DMS53 treated with DMSO at 0.1 percent for 48 hours (cell line): ENCODE results near the gene ALPL.

Source experiments
- DNase-seq: peaks from one replicate; lab custom pipeline; 2025; ENCODE audit not compliant: unreplicated experiment; lab: John Stamatoyannopoulos, UW

ALPL gene

GRCh38 chr1:21614419-21615115 lies 105.3 kb downstream of the ALPL start:
- DNase-seq: no peak

- DNase-seq: no peak
Measured at GRCh38 chr1:21616372-21616771, 107.1 kb downstream of the ALPL start.

GRCh38 chr1:21617126-21617738 lies 108.0 kb downstream of the ALPL start:
- DNase-seq: no peak

- DNase-seq: no peak
Measured at GRCh38 chr1:21618059-21618458, 108.8 kb downstream of the ALPL start.

- DNase-seq: no peak
Measured at GRCh38 chr1:21618561-21619374, 109.5 kb downstream of the ALPL start.

- no peak for DNase-seq
Measured at GRCh38 chr1:21619375-21619947, 110.2 kb downstream of the ALPL start.

GRCh38 chr1:21620011-21620410 lies 110.8 kb downstream of the ALPL start:
- no peak for DNase-seq

- DNase-seq: no peak
Measured at GRCh38 chr1:21620496-21620895, 111.3 kb downstream of the ALPL start.

GRCh38 chr1:21621051-21621450 lies 111.8 kb downstream of the ALPL start:
- DNase-seq: no peak

- no peak for DNase-seq
Measured at GRCh38 chr1:21621761-21622436, 112.7 kb downstream of the ALPL start.

GRCh38 chr1:21622466-21623315 lies 113.5 kb downstream of the ALPL start:
- peak; percentile 19 for DNase-seq

- DNase-seq: peak; percentile 94
Measured at GRCh38 chr1:21623410-21623961, 114.3 kb downstream of the ALPL start.

- DNase-seq: no peak
Measured at GRCh38 chr1:21624571-21625389, 115.6 kb downstream of the ALPL start.

GRCh38 chr1:21625390-21626190 lies 116.4 kb downstream of the ALPL start:
- DNase-seq: no peak

- DNase-seq: no peak
Measured at GRCh38 chr1:21626921-21627339, 117.7 kb downstream of the ALPL start.
